Measurements from ENCODE around the gene KCNK4. TPM values are rescaled to one million over a fixed set of nuclear protein-coding genes. Genes with fewer than 3 reads are reported as not detected.

The KCNK4 gene
- total and polyA plus RNA-seq, 11 donors, result not detected

GRCh38 chr11:64258946-64259532 lies 32.1 kb upstream of the KCNK4 start:
- 92 to 96% (median 94%) methylated on average over 16 to 32 of the region's 32 CpGs for WGBS, 4 donors
- DNase-seq (no peak), ATAC-seq (no peak)
- no peaks in the 10 kb centered on the region for H3K27me3 ChIP-seq
- H3K4me1 ChIP-seq, result peaks cover 0 to 4% (median 0%) of the 10 kb centered on the region in 12 donors
- H3K4me3 ChIP-seq, result no peak overlapping the region
- H3K9me3 ChIP-seq, result no peaks in the 10 kb centered on the region
- no peak for TF ChIP-seq POLR2A (IDR thresholded peaks at IDR 0.05)
- TF ChIP-seq CTCF (IDR thresholded peaks at IDR 0.05), result no peak
- intact Hi-C loops (cut with DNase I), result loop anchor here in 2 of 10 donors (5.0 to 10.0 kb wide), 2 partner anchors 38 to 46 kb away; partner anchors contain the start of genes CATSPERZ (in 1 of the 2) and ESRRA (in 1 of the 2)
- peaks cover 0 to 98% (median 81%) of the 10 kb centered on the region in 9 donors for H3K36me3 ChIP-seq
- no peak overlapping the region for H3K27ac ChIP-seq

DNA sequence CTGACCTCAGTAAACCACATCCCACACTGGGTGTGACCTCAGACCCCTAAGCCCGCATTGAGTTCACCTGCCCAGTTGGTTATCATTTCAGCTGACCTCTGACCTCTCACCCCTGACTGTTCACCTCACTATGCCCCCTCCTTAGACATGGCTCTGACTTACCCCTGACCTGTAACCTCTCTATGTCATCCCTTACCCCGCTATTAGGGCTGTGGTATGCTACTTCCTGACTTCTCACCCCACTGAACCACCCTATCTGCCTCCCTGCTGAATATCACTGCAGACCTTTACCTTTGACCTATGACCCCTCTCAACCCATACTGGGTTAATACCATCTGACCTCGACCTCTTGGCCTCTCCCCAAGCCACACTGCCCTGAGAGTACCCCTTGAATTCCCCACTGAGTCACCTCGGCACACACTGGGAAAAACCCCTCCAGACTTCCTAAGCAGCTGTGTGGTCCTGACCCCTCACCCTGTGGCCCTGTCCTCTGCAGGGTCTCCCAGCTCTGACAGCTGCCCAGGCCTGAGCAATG lies 31.5 kb upstream of the KCNK4 start:
- peaks cover 0 to 100% (median 84%) of the 10 kb centered on the region in 9 donors for H3K36me3 ChIP-seq
- 89 to 95% (median 90%) methylated on average over 4 of the region's 4 CpGs for WGBS, 4 donors

DNA sequence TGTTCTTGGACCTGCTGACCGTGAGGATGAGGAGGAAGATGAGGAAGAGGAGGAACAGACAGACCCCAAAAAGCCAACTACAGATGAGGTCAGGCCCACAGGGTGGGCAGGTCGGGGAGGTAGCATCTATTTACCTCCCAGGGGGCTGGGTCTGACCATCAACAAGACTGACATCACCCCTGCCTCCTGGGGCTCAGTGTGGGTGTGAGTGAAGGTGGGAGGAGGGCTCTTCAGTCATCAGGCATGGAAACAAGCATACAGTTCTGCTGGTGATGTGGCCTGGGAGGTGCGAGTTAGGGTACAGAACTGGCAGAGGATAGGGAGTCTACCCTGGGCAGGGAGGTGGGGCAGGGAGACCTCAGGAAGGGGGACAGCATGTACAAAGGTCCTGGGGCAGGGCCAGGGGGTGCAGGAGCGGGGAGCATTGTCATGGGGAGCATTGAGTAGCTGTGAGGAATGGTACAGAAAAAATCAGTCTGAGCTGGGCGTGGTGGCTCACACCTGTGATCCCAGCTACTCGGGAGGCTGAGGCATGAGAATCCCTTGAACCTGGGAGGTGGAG lies 30.9 kb upstream of the KCNK4 start:
- H3K4me1 ChIP-seq, result no peaks in the 10 kb centered on the region
- H3K9me3 ChIP-seq, result no peaks in the 10 kb centered on the region
- DNase-seq (peak in 1 of 5 donors; percentile 47), ATAC-seq (no peak)
- H3K27ac ChIP-seq, result no peak overlapping the region
- TF ChIP-seq CTCF (IDR thresholded peaks at IDR 0.05) (no peak), POLR2A (IDR thresholded peaks at IDR 0.05) (no peak)
- no peaks in the 10 kb centered on the region for H3K27me3 ChIP-seq
- H3K36me3 ChIP-seq, result peaks cover 0 to 99% (median 82%) of the 10 kb centered on the region in 9 donors
- 93 to 98% (median 95%) methylated on average over 6 of the region's 6 CpGs for WGBS, 4 donors
- H3K4me3 ChIP-seq, result no peak overlapping the region
- intact Hi-C loops (cut with DNase I), result no loop called here

More for the DNA sequence above, 31.5 kb upstream of the KCNK4 start:
- no peak for ATAC-seq
- TF ChIP-seq POLR2A (IDR thresholded peaks at IDR 0.05), result no peak
- no peak for TF ChIP-seq CTCF (IDR thresholded peaks at IDR 0.05)
- no peaks in the 10 kb centered on the region for H3K4me1 ChIP-seq
- no peak overlapping the region for H3K27ac ChIP-seq
- DNase-seq, result no peak
- H3K9me3 ChIP-seq, result no peaks in the 10 kb centered on the region
- H3K4me3 ChIP-seq, result no peak overlapping the region
- H3K27me3 ChIP-seq, result no peaks in the 10 kb centered on the region
- intact Hi-C loops (cut with DNase I), result loop anchor here in 2 of 10 donors (5.0 to 10.0 kb wide), 2 partner anchors 38 to 45 kb away; partner anchors contain the start of genes CATSPERZ (in 1 of the 2) and ESRRA (in 1 of the 2)

- no peak for TF ChIP-seq POLR2A (IDR thresholded peaks at IDR 0.05)
- TF ChIP-seq CTCF (IDR thresholded peaks at IDR 0.05), result no peak
- Histone ChIP-seq H3K9me3 (no peaks in the 10 kb centered on the region), H3K27me3 (no peaks in the 10 kb centered on the region), H3K4me3 (no peak overlapping the region), H3K27ac (no peak overlapping the region), H3K36me3 (peaks cover 0 to 99% (median 82%) of the 10 kb centered on the region in 9 donors), H3K4me1 (peaks cover 0 to under 1% (median 0%) of the 10 kb centered on the region in 12 donors)
- 87 to 92% (median 91%) methylated on average over 12 to 18 of the region's 18 CpGs for WGBS, 4 donors
- ATAC-seq (no peak), DNase-seq (peak in 1 of 5 donors; percentile 31)
- intact Hi-C loops (cut with DNase I), result no loop called here
These were observed 29.5 kb upstream of the KCNK4 start for GRCh38 chr11:64261556-64262080.
